RPMI8226 (cell line): ENCODE results near the gene RAB3GAP1.
A peak's percentile ranks its signal among the peaks of the same experiment; 100 is the strongest.
"Not testable (repeated sequence)": the region's sequence is repeated elsewhere in the genome, so short reads cannot be mapped to it uniquely, and the experiment has no call there.

Experiments
- DNase-seq: peaks from one replicate; pipeline ENCODE4 v3.0.0-alpha.2; 2015

RAB3GAP1 gene

DNA sequence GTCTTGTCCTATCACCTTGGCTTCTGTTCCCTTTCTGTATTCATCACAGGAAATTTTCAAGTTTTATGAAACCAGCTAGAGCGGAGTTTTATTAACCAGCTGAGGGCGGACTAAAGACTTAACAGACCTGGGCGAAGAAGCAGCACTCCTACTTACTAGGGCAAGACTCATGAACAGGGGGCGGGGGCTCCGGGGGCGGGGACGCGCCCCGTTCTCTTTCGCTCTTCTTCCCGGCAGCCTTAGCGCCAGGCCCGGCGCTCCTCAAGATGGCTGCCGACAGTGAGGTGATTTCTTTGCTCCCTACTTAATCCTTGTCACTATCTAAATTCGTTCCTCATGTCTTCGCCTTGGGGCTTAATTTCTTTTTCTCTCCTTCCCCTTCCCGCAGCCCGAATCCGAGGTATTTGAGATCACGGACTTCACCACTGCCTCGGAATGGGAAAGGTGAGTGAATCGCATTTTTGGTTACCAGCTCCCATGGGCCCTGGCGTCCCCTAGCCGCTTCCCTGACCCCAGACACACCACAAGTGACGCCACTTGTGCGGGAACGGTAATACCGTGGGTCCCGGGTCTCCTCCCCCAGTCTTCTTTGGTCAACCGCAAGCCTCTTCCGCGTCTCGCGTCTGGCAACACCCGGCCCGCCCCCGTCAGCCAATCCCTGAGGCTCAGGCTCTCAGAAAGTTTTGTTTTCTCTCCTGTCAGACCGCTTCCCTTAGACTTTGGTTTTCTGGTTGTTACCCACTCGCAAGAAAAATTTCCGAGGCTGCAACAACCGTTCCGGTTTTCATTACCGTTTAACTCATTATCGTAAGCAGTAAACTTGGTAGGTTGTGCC is at the start of gene RAB3GAP1:
Gene RAB3GAP1 (plus strand): TSS at position 251 of the 835 bp plus-strand sequence. CDS start 16 bp downstream, at position 267.
- DNase-seq, result peak; percentile 87

DNA sequence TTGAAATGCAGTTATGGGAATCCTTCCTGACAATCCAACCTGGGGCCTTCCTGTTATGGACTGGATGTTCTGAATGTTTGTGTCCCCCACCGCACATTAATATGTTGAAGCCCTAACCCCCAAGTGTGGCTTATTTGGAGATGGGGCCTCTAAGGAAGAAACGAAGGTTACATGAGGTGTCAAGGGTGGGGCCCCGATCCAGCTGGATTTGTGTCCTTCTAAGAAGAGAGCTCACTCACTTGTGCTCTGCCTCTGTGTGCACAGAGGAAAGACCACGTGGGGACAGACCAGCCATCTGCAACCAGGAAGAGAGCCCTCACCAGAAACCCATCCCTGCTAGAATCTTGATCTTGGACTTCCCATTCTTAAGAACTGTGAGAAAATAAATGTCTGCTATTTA is 49.3 kb upstream of the RAB3GAP1 start:
- DNase-seq, result no peak

DNA sequence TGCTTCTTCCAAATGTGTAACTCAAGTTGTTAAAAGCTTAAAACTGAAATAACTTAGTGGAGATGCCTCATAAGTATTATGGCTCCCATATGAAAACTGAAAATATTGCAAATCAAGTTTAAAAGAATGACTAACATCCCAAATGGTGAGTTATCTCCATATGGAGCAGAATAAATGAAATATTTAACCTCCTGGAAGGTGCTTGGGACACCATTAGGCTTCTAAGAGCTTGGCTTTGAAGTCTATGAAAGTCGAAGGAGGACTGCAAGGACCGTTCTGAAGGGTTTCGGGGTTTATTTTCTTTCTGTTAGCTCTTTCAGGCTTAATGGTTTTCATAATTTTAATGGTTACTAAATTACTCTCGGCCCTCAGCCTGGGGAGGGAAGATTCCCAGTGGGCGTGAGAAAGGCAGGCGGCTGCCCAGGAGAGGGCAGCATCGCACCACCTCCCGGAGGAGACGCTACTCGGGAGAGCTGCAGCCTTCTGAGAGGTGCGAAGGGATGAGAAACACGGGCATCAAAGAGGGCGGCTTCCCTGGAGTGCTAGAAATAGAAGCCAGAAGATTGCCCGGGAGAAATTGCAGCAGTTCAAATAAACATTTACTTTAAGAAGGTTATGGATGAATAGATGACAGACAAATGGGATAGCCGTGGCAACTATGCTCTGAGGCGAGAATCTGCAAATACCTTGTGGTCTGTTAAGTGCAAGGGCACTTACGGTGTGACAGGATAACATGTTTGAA is 47.9 kb upstream of the RAB3GAP1 start:
- peak; percentile 77 for DNase-seq

DNA sequence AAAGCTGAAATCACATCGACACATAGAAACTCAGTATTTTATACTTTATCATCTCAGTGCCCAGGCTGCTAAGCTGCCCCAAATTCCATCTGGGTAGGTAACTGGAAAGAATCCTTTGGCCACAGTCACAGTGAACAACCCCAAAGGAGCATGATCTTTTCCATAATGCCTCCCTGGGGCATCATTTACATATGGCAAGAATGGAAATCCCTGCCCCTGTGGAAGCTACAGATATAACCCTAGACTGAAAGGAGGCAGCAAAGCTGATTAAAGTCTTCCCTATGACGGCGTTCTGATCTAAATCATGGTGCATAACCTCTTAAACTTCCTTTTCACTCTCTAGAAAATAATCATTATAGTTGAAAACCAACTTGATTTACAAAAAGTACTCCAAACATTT is 46.3 kb upstream of the RAB3GAP1 start:
- DNase-seq, result no peak

DNA sequence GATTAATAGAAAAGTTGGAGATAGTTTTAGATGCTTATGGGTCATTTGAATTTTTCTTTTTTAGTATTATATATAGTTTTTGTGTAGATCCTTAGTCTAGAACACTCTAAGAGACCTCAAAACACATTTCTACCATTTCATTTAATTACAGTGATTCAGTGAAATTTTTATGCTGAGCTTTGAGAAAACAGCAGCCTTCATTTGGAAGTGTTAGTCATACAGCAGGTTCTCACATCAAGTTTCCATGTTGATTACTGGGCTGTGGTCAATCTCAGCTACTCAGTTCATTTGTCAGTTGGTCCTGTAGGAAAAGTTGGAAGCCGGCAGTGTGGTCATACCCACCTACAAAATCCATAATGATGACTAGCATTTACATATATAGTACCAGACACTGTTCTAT is 42.8 kb upstream of the RAB3GAP1 start:
- DNase-seq, result no peak

DNA sequence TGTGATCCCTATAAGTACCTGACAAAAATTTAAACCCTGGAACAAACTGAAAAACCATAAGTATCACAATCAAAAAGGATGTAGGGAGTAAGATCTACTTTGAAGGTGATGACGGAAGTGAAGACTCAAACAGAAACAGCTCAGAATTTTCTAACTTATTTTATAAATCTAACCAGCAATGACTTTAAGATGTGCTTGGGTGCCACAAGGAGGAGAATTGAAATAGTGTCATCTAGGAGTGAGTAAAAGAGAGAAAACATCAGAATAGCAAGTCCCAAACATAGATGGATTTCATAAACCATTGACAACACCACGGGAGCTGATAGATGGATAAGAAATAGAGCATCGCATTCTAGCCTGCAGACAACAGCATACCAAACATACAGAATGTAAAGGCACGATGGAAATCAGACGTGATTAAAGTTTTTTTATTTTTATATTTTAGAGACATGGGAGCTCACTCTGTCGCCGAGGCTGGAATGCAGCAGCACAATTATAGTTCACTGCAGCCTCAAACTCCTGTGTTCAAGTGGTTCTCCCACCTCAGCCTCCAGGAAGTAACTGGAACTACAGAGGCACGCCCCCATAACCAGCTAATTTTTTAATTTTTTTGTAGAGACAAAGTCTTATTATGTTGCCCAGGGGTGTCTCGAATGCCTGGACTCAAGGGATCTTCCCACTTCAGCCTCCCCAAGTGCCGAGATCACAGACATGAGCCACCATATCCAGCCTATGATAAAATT is 41.7 kb upstream of the RAB3GAP1 start:
- no peak for DNase-seq

DNA sequence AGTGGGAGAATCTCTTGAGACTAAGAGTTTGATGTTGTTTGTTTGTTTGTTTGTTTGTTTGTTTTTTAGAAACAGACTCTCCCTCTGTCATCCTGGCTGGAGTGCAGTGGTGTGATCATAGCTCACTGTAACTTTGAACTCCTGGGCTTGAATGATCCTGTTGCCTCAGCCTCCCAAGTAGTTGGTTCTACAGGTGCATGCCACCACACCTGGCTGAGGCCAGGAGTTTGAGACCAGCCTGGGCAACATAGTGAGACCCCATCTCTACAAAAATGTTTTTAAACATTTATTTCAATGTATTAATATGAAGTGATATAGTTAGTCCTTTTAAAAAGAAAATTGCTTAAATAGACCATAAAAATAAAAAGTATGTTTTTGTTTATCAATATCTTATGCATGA is 40.5 kb upstream of the RAB3GAP1 start:
- DNase-seq, result no peak

DNA sequence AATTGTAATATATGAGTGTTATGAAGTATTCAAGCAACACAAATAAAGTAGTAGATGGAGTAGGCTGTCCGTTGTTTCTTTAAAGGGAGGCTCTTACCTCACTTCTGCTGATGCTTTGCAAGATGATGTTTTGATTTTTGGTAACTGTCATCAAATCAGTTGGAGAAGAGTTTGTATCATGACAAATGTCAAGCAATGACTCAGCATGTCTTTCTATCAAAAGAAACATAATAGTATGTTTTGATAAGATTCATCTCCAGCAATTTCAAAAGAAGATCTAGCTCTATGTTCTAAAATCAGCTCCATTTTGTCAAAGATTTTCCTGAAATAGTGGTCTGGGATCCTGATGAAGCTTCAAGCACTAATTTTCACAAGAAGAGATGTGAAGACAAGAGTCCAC is 30.5 kb upstream of the RAB3GAP1 start:
- no peak for DNase-seq

DNA sequence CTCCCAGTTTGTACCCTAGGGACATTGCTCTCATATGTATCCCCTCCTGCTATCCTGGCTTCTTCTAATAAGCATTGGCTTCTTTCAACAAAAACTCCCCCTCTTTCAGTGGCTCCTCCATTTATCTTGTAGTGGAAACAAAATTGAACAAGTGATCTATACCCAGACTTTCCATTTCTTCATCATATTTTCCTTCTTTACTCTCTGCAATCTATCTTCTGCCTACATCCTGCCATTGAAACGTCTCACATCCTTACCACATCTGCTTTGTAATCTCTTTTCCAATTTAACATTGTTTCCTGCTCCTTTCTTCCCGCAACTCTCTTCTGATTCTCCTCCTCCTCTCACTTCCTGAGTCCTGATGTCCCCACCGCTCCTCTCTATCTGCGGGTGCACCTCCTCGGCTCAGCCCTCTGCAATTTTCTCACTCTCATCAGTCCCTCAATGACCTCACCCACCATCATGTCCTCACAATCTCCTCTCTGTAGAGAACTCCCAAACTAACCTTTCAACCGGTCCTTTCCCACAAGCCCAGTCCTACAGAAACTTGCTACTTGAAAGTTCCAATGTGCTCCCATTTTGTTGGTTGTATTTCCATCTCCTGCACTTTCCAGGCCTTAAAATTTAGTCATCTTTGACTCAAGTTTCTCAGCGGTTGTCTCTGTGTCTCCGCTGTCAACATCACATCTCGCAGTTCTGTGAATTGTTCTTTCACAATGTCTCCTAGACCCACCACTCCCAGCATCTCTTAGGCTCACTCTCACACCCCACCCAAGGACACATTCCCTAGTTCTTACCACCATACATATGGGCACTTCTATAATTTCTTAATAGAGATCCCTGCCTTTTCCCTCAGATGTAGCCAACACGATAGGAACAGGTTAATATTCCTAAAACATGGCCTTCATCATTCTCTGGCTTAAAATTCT is 28.9 kb upstream of the RAB3GAP1 start:
- no peak for DNase-seq

DNA sequence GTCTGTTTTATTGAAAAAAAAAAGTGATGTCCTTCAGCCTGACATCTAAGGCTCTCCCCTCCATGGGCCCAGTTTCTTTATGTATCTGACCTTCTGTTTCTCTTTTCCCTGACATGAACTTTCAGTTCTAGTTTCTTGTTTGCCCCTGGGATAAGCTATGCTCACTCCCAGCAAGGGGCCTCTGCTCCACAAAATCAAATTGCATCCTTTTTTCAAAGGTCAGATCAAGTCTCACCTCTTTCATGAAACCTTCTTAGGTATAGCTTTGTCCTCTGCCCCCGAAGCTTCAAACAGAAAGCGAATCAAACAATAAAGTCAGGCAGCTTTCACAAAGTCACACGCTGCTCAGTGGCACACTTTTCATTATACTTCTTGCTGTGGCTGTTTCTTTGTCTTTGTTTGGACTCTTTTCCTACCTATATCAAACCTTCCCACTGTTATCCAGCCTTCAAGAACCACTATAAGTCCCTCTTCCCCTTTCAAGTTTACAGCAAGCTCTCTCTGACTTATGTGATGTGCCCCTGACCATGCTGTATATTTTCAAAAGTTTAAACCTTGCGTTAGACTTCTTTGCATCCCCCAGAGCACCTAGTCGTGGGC is 28.1 kb upstream of the RAB3GAP1 start:
- DNase-seq, result no peak

DNA sequence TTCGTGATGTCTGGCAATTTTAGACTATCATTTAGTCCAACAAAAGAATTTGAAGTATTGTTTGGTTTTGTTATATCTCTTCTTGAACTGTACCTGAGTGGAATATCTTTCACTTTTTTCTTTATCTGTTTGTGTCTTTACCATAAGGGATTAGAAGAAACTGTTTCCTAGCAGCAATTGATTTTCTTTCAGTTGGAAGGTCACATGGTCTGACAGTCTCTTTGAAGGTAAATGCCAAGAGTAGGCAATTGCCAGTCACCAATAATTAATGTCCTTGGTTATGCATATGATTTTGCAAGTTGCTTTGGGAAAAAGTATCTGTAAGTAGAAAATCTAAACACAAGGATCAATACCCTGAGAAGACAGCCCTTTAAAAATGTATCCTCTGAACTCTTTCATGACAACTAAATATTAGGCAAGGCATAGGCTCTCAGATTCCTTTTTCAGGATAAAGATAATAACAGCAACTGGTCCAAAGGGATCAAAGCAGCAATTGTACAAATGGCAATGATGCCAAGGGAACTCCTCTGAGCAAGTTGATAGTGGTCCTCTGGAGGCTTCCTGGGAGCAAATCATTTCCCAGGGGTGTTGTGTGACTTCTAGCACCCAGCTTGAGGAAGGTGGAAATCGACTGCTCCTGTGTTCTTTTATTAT is 22.5 kb upstream of the RAB3GAP1 start:
- DNase-seq, result no peak

DNA sequence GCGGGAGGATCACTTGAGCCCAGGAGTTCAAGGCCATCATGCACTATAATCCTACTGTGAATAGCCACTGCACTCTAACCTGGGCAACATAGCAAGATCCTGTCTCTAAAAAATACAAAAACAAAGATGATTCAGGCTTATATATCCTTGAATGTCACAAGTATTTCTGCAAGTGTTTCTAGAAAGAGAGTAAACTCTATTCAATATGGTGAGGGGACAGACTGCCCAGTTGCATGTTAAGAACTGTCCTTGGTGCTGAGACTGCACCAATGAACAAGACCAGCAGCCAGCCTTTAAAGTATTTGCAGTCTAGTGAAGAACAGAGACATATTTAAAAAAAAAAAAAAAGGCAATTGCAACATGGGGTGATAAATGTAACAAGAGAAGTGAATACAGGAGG is 21.3 kb upstream of the RAB3GAP1 start:
- peak; percentile 17 for DNase-seq

DNA sequence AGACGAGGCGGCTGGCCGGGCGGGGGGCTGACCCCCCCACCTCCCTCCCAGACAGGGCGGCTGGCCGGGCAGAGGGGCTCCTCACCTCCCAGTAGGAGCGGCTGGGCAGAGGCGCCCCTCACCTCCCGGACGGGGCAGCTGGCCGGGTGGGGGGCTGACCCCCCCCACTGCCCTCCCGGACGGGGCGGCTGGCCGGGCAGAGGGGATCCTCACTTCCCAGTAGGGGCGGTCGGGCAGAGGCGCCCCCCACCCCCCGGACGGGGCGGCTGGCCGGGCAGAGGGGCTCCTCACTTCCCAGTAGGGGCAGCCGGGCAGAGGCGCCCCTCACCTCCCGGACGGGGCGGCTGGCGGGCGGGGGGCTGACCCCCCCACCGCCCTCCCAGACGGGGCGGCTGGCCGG is 18.9 kb upstream of the RAB3GAP1 start:
- not testable (repeated sequence) for DNase-seq

DNA sequence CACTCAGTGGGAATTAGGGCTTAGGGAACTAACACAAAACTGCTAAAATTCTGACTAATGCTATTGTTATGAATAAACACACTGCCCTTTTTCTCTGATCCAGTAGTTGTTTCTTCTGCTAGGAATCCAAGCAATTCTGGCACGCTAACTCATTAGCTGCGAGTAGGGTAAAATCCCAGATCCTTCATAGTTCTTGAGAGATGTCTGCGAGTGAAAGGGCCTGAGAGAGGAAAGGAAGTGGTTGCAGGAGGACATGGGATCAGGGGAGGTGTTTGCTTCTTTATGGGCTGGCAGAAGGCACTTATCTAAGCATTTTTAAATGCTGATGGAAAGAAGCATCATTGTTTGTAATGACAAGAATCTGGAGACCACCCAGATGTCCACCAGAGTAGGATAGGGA is 14.3 kb upstream of the RAB3GAP1 start:
- no peak for DNase-seq

DNA sequence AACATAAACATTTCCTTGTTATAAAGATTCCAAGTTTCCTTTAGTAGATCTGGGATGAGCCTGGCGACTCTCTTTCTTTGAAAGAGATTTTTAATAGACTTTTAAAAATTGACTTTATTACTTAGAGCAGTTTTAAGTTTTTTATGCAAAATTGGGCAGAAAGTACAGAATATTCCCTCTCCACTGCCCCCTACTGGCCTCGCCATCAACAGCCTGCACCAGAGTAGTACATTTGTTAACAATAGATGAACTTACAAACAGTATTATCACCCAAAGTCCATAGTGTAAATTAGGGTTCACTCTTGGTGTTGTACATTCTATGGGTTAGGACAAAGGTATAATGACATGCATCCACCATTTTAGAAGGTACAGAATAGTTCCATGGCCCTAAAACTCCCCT is 8.7 kb upstream of the RAB3GAP1 start:
- no peak for DNase-seq

DNA sequence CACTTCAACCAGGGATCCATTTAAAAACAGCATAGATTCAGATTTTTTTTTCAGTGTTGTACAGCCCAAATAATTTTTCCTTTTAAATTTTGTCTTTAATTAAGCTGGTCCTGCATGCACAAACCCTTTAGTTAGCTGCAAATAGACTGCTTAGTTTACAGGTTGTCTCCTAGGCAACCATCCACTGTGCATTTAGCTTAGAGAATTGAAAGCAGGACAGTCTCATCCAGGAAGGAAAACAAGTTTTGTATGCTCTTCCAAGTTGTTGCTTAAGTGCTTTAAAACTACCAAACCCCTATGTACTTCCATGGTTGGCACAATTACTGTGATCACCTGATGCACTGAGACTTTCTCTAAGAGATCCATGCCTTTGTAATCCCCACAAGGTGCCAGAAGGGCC is 4.8 kb upstream of the RAB3GAP1 start, which contains the start of gene MAP3K19:
Gene MAP3K19 (minus strand): TSS at position 148 of the 400 bp plus-strand sequence. CDS start 22,800 bp downstream, outside the sequence.
- no peak for DNase-seq

DNA sequence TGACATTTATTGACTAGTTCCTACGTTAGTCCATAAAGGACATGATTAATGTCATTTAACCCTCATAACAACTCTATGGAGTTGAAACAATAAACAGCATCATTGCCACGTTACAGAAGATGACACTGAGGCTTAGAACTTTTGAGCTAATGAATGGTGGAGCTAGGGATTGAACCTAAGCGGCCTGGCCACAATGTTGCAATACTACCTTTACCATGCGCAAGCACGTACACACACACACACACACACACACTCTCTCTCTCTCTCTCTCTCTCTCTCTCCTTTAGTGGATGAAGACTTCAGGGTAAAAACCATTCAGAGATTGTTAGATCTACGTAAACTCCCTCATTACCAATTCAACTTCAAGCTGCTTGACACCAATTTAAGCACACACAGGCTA is 4.0 kb upstream of the RAB3GAP1 start:
- no peak for DNase-seq

DNA sequence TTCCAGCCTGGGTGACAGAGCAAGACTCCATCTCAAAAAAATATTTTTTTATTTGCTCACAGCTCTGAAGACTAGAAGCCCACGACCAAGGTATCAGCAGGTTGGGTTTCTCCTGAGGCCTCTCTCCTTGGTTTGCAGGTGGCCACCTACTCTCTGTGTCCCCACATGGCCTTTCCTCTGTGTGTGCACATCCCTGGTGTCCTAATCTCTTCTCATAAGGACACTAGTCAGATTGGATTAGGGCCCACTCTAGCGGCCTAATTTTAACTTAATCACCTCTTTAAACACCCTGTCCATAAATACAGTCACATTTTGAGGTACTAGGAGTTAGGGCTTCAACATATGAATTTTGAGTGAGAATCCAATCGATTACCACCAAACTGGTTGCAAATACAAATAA is 2.0 kb upstream of the RAB3GAP1 start:
- DNase-seq, result no peak

DNA sequence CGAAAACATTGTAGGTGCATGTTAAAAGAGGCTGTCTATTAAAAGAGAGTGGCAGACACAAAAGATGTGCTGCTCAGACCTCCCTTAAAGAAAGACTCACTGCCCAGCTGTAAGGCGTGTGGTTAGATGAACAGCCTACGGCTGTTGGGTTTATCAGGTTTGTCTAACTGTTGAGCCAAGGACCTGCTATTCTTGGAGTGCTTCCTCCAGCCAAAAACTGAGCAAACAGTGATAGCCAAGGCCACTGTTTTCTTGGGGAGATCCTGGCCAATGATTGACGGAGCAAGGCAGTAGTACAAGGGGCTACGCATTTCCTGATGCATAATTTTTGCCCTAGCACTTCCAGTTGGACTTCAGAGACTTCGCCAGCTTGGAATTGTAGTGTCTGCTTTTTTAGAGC is 1.4 kb upstream of the RAB3GAP1 start:
- no peak for DNase-seq

DNA sequence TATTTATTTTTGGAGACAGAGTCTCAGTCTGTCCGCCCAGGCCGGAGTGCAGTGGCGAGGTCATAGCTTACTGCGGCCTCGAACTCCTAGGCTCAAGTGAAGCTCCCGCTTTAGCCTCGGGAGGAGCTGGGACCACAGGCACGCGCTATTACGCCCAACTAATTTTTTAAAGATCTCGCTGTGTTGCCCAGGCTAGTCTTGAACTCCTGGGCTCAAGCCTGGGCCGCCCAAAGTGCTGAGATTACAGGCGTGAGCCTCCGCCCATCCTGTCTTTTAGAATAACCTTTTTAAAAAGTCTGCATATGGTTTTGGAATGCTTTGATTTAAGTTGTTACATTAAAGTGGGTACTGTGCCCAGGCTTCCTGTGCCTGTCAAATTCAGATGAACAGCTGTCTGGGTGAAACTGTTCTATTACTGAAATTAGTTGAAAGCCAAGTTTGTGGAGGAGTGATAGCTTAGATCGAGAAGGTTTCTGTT is 944 bp downstream of the RAB3GAP1 start:
- no peak for DNase-seq

DNA sequence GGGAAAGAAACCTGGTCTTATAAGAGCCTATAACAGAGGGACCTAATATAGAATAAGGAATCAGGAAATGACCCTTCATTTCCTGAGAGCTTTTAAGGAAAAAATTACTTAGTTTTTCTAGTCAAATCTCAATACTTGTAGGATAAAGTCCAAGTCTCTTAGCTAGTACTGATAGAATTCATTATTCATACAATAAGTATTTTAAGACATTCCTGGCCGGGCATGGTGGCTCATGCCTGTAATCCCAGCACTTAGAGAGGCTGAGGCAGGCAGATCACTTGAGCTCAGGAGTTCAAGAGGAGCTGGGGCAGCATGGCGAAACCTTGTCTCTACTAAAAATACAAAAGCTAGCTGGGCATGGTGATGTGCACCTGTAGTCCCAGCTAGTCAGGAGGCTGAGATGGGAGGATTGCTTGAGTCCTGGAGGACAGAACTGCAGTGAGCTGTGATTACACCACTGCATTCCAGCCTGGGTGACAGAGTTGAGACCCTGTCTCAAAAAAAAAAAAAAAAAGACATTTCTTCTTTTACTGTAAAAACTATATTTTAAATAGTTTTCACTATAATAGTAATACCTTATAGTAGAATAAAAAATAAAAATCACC is 3.2 kb downstream of the RAB3GAP1 start:
- no peak for DNase-seq
